GM23338 (cell line): ENCODE measurements around the gene RAD51D. TPM values are rescaled to one million over a fixed set of nuclear protein-coding genes. Genes with fewer than 3 reads are reported as not detected.

Source experiments
- ATAC-seq: fragments of 200-7000 bp; cut with Tn5 transposase; 3 replicates; pipeline ENCODE4 v1.9.1; 2020
- DNase-seq: peaks from one replicate; pipeline ENCODE4 v3.0.0-alpha.2; 2015; ENCODE audit warnings: low spot score
- H2AFZ ChIP-seq: fragments of 200-600 bp; sonication (generic); 2 replicates; pipeline ENCODE4 v1.8.0; 2016; ENCODE audit warnings: antibody characterized with exemption, mild to moderate bottlenecking, moderate library complexity
- H3F3A ChIP-seq: fragments of 200-600 bp; sonication (generic); replicated peaks from 2 replicates; pipeline ENCODE4 v1.8.0; 2017; ENCODE audit warnings: antibody characterized with exemption, mixed run types, low read depth
- H3K27ac ChIP-seq: fragments of 200-600 bp; sonication (generic); 2 replicates; pipeline ENCODE4 v1.6.1; 2016; ENCODE audit warnings: low read depth
- H3K27me3 ChIP-seq: fragments of 200-600 bp; sonication (generic); 2 replicates; pipeline ENCODE4 v1.8.0; 2016; ENCODE audit warnings: mild to moderate bottlenecking, mixed run types, moderate library complexity; ENCODE audit not compliant: insufficient read depth
- H3K36me3 ChIP-seq: fragments of 200-600 bp; sonication (generic); 2 replicates; pipeline ENCODE4 v1.8.0; 2016; ENCODE audit warnings: mild to moderate bottlenecking; ENCODE audit not compliant: insufficient read depth
- H3K4me1 ChIP-seq: fragments of 200-600 bp; sonication (generic); 2 replicates; pipeline ENCODE4 v1.8.0; 2016; ENCODE audit warnings: mild to moderate bottlenecking, moderate library complexity; ENCODE audit not compliant: insufficient read depth
- H3K4me2 ChIP-seq: fragments of 200-600 bp; sonication (generic); 2 replicates; pipeline ENCODE4 v1.7.1; 2017; ENCODE audit warnings: mixed run types
- H3K4me3 ChIP-seq: fragments of 200-600 bp; sonication (generic); 2 replicates; pipeline ENCODE4 v1.6.1; 2016; ENCODE audit warnings: mixed run types
- H3K79me2 ChIP-seq: fragments of 200-600 bp; sonication (generic); replicated peaks from 2 replicates; pipeline ENCODE4 v1.8.0; 2017; ENCODE audit warnings: mild to moderate bottlenecking; ENCODE audit not compliant: insufficient read depth
- H3K9me2 ChIP-seq: fragments of 200-600 bp; sonication (generic); 2 replicates; pipeline ENCODE4 v1.8.0; 2017; ENCODE audit not compliant: insufficient read depth
- H4K20me1 ChIP-seq: fragments of 200-600 bp; sonication (generic); replicated peaks from 2 replicates; pipeline ENCODE4 v1.8.0; 2017; ENCODE audit warnings: mild to moderate bottlenecking; ENCODE audit not compliant: insufficient read depth
- H3K27ac Mint-ChIP-seq: 2 replicates; pipeline ENCODE4 v1.8.0; 2020; ENCODE audit warnings: inconsistent platforms, mild to moderate bottlenecking, moderate library complexity, mixed read lengths
- H3K27me3 Mint-ChIP-seq: 3 replicates; pipeline ENCODE4 v1.8.0; 2022; ENCODE audit warnings: low read depth, mild to moderate bottlenecking, moderate library complexity, mixed read lengths, inconsistent platforms; ENCODE audit not compliant: insufficient read depth, poor library complexity
- H3K36me3 Mint-ChIP-seq: 3 replicates; pipeline ENCODE4 v1.8.0; 2021; ENCODE audit warnings: low read depth, mild to moderate bottlenecking, inconsistent platforms, moderate library complexity, mixed read lengths
- H3K4me1 Mint-ChIP-seq: 3 replicates; pipeline ENCODE4 v1.8.0; 2020; ENCODE audit warnings: mild to moderate bottlenecking, inconsistent platforms, mixed read lengths
- H3K4me3 Mint-ChIP-seq: 3 replicates; pipeline ENCODE4 v1.8.0; 2021; ENCODE audit warnings: moderate library complexity, mild to moderate bottlenecking, inconsistent platforms, mixed read lengths
- H3K9me3 Mint-ChIP-seq: 3 replicates; pipeline ENCODE4 v1.8.0; 2020; ENCODE audit warnings: moderate library complexity, mild to moderate bottlenecking, inconsistent platforms, mixed read lengths
- CREB1 ChIP-seq: fragments of 250-450 bp; sonication (Bioruptor Pico); IDR thresholded peaks from 2 replicates; pipeline ENCODE4 v1.5.0; 2020; ENCODE audit warnings: low read depth, mild to moderate bottlenecking, moderate library complexity
- ETS1 ChIP-seq: IDR thresholded peaks from 2 replicates; pipeline ENCODE4 v1.6.1; 2016; ENCODE audit warnings: antibody characterized with exemption
- EZH2 ChIP-seq: fragments of 200-600 bp; sonication (generic); IDR thresholded peaks from one replicate; pipeline ENCODE4 v1.8.0; 2017; ENCODE audit warnings: antibody characterized with exemption, mild to moderate bottlenecking, low read depth; ENCODE audit not compliant: unreplicated experiment
- EZH2phosphoT487 ChIP-seq: fragments of 200-600 bp; sonication (generic); IDR thresholded peaks from one replicate; pipeline ENCODE4 v1.8.1; 2018; ENCODE audit warnings: antibody characterized with exemption; ENCODE audit not compliant: unreplicated experiment
- JUNB ChIP-seq: IDR thresholded peaks from one replicate; pipeline ENCODE4 v1.6.1; 2016; ENCODE audit warnings: antibody characterized with exemption; ENCODE audit not compliant: unreplicated experiment
- NANOG ChIP-seq: IDR thresholded peaks from 2 replicates; pipeline ENCODE4 v1.6.1; 2016; ENCODE audit warnings: antibody characterized with exemption, borderline replicate concordance
- POLR2AphosphoS5 ChIP-seq: IDR thresholded peaks from 2 replicates; pipeline ENCODE4 v1.6.1; 2016; ENCODE audit warnings: antibody characterized with exemption, low read depth
- STAT1 ChIP-seq: IDR thresholded peaks from one replicate; pipeline ENCODE4 v1.6.1; 2016; ENCODE audit warnings: antibody characterized with exemption; ENCODE audit not compliant: unreplicated experiment
- ZNF114 ChIP-seq: fragments of 250-450 bp; sonication (Bioruptor Pico); IDR thresholded peaks from 2 replicates; pipeline ENCODE4 v1.5.0; 2020; ENCODE audit warnings: mild to moderate bottlenecking, moderate library complexity
- ZNF331 ChIP-seq: fragments of 250-450 bp; sonication (Bioruptor Pico); IDR thresholded peaks from 2 replicates; pipeline ENCODE4 v1.5.0; 2020; ENCODE audit warnings: low read depth, mild to moderate bottlenecking, moderate library complexity
- polyA plus RNA-seq: library from polyadenylated mRNA; unstranded; fragments of >200 nt; fragmentation: Nextera tagmentation; extraction: Ambion mirVana; gene quantifications from 2 replicates; pipeline ENCODE4 v1.2.1, GENCODE V29; 2016
- total RNA-seq: library from RNA; depleted of rRNA; stranded (reverse); fragments of >200 nt; shearing (Covaris generic); gene quantifications from 2 replicates; pipeline ENCODE4 v1.2.3, GENCODE V29; 2014
- TF ChIP-seq, protein P1 (sequence below): fragments of 250-450 bp; sonication (Bioruptor Pico); IDR thresholded peaks from 2 replicates; pipeline ENCODE4 v1.5.0; 2020; ENCODE audit warnings: mild to moderate bottlenecking, moderate library complexity

Gene RAD51D
- total and polyA plus RNA-seq, 2 experiments from 2014 or later, result 5.9 to 11.0 TPM

DNA sequence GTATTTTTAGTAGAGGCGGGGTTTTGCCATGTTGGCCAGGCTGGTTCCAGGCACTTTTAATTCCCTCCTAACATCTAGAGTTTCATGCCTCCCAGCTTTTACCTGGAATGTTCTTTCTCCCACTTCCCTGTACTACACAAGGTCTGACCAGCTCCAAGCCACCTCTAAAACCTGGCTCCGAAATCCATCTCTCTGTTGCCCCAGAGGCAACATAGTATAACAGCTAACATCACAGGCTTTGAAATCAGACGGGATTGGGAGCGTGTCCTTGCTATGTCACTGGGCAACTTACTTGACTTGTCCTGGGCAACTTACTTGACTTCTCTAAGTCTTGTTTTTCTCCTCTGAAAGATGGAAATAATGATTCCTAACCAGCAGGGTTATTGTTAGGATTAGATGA, 43.1 kb upstream of the RAD51D start (continued):
- no peak for TF ChIP-seq ZNF114 (CRISPR knock-in tag)

DNA sequence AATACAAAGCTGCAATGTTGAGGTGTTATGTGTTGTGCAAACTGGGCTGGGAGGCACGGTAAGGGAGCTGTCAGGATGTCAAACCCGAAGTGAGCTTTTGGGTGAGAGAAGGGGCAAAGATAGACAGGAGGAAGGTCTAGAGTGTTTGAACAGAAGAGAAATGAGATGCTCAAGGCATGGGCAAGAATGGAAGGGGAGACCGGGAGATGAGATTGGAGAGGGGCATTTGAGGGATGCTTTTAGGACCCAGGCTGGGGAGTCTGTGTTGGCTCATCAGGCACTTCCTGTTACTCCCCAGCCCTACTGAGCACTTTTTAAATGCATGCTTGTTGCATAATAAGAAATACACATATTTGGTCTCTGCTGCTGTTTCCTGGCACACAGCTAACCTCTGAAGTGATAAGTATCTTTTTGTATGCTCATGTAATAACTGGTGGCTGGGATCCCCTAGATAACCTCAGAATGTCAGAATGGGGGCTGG, 41.7 kb upstream of the RAD51D start:
- Mint-ChIP-seq H3K27me3 (peaks cover 1% of the 10 kb centered on the region), H3K9me3 (no peaks in the 10 kb centered on the region), H3K4me1 (peaks cover 7% of the 10 kb centered on the region), H3K4me3 (no peak overlapping the region; the same call in 2 of the 3 replicates), H3K27ac (no peak overlapping the region), H3K36me3 (no peaks in the 10 kb centered on the region)
- Histone ChIP-seq H3K36me3 (no peaks in the 10 kb centered on the region), H3K79me2 (no peaks in the 10 kb centered on the region), H3F3A (no peaks in the 10 kb centered on the region), H3K27me3 (no peaks in the 10 kb centered on the region), H3K4me3 (no peak overlapping the region), H3K4me2 (no peak overlapping the region), H3K4me1 (peaks cover 3% of the 10 kb centered on the region; the same call in 1 of the 2 replicates), H2AFZ (no peak overlapping the region), H3K9me2 (no peaks in the 10 kb centered on the region), H3K27ac (no peak overlapping the region), H4K20me1 (no peaks in the 10 kb centered on the region)
- no peak for ATAC-seq
- TF ChIP-seq ZNF331 (no peak), POLR2AphosphoS5 (no peak), EZH2phosphoT487 (no peak), JUNB (no peak), STAT1 (no peak), EZH2 (no peak), NANOG (no peak), CREB1 (no peak), ETS1 (no peak)
- TF ChIP-seq, protein P1, sequence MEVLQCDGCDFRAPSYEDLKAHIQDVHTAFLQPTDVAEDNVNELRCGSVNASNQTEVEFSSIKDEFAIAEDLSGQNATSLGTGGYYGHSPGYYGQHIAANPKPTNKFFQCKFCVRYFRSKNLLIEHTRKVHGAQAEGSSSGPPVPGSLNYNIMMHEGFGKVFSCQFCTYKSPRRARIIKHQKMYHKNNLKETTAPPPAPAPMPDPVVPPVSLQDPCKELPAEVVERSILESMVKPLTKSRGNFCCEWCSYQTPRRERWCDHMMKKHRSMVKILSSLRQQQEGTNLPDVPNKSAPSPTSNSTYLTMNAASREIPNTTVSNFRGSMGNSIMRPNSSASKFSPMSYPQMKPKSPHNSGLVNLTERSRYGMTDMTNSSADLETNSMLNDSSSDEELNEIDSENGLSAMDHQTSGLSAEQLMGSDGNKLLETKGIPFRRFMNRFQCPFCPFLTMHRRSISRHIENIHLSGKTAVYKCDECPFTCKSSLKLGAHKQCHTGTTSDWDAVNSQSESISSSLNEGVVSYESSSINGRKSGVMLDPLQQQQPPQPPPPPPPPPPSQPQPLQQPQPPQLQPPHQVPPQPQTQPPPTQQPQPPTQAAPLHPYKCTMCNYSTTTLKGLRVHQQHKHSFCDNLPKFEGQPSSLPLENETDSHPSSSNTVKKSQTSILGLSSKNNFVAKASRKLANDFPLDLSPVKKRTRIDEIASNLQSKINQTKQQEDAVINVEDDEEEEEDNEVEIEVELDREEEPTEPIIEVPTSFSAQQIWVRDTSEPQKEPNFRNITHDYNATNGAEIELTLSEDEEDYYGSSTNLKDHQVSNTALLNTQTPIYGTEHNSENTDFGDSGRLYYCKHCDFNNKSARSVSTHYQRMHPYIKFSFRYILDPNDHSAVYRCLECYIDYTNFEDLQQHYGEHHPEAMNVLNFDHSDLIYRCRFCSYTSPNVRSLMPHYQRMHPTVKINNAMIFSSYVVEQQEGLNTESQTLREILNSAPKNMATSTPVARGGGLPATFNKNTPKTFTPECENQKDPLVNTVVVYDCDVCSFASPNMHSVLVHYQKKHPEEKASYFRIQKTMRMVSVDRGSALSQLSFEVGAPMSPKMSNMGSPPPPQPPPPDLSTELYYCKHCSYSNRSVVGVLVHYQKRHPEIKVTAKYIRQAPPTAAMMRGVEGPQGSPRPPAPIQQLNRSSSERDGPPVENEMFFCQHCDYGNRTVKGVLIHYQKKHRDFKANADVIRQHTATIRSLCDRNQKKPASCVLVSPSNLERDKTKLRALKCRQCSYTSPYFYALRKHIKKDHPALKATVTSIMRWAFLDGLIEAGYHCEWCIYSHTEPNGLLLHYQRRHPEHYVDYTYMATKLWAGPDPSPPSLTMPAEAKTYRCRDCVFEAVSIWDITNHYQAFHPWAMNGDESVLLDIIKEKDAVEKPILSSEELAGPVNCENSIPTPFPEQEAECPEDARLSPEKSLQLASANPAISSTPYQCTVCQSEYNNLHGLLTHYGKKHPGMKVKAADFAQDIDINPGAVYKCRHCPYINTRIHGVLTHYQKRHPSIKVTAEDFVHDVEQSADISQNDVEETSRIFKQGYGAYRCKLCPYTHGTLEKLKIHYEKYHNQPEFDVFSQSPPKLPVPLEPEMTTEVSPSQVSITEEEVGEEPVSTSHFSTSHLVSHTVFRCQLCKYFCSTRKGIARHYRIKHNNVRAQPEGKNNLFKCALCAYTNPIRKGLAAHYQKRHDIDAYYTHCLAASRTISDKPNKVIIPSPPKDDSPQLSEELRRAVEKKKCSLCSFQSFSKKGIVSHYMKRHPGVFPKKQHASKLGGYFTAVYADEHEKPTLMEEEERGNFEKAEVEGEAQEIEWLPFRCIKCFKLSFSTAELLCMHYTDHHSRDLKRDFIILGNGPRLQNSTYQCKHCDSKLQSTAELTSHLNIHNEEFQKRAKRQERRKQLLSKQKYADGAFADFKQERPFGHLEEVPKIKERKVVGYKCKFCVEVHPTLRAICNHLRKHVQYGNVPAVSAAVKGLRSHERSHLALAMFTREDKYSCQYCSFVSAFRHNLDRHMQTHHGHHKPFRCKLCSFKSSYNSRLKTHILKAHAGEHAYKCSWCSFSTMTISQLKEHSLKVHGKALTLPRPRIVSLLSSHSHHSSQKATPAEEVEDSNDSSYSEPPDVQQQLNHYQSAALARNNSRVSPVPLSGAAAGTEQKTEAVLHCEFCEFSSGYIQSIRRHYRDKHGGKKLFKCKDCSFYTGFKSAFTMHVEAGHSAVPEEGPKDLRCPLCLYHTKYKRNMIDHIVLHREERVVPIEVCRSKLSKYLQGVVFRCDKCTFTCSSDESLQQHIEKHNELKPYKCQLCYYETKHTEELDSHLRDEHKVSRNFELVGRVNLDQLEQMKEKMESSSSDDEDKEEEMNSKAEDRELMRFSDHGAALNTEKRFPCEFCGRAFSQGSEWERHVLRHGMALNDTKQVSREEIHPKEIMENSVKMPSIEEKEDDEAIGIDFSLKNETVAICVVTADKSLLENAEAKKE (CRISPR knock-in tag), result no peak
- DNase-seq, result no peak
